ENCODE data around the gene HDGFL2.
A peak's percentile ranks its signal among the peaks of the same experiment; 100 is the strongest.

Gene HDGFL2

DNA sequence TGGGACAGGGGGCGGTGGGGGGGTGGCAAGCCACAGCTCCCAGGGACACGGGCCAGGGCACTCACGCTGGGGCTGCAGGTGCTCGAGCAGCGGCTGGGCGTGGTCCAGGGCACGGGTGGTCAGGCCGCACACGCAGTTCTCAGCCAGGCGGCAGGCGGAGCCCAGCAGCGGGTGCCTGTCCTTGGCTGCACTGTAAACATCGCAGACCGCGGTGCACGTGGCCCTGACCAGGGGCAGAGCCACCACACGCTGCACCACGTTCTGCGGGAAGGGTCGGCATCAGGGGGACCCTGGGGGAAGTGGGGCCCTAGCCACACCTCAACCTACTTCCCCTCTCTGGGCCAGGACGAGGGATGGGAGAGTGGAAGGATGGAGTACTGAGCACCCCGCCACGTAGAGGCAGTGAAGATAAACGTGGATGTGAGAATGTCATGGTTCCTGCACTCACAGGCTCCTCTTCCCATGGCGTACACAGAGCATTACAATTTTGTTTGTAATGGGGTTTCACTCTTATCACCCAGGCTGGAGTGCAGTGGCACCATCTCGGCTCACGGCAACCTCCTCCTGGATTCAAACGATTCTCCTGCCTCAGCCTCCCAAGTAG, 59.6 kb downstream of the HDGFL2 start:
- no peak overlapping the region for H3K27ac ChIP-seq
- TF ChIP-seq, protein P1, sequence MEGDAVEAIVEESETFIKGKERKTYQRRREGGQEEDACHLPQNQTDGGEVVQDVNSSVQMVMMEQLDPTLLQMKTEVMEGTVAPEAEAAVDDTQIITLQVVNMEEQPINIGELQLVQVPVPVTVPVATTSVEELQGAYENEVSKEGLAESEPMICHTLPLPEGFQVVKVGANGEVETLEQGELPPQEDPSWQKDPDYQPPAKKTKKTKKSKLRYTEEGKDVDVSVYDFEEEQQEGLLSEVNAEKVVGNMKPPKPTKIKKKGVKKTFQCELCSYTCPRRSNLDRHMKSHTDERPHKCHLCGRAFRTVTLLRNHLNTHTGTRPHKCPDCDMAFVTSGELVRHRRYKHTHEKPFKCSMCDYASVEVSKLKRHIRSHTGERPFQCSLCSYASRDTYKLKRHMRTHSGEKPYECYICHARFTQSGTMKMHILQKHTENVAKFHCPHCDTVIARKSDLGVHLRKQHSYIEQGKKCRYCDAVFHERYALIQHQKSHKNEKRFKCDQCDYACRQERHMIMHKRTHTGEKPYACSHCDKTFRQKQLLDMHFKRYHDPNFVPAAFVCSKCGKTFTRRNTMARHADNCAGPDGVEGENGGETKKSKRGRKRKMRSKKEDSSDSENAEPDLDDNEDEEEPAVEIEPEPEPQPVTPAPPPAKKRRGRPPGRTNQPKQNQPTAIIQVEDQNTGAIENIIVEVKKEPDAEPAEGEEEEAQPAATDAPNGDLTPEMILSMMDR (conservative IDR thresholded peaks at IDR 0.05) = no peak

DNA sequence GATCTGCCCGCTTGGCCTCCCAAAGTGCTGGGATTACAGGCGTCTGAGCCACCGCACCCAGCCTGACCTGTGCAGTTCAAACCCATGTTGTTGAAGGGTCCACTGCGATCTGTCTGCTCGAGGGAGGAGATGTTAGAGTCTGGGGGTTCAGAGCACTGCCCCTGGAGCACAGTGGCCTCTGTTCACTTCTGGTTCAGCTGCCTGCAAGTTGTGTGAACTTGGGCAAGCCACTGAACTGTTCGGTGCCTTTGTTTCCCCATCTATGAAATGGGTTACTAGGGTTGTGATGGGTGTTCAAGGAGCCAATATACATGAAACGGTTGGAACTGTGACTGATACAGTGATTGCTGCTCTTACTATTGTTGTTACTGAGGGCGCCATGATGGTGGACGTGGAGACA, 61.2 kb downstream of the HDGFL2 start:
- TF ChIP-seq, protein P1 (conservative IDR thresholded peaks at IDR 0.05) = no peak
- no peak overlapping the region for H3K27ac ChIP-seq

DNA sequence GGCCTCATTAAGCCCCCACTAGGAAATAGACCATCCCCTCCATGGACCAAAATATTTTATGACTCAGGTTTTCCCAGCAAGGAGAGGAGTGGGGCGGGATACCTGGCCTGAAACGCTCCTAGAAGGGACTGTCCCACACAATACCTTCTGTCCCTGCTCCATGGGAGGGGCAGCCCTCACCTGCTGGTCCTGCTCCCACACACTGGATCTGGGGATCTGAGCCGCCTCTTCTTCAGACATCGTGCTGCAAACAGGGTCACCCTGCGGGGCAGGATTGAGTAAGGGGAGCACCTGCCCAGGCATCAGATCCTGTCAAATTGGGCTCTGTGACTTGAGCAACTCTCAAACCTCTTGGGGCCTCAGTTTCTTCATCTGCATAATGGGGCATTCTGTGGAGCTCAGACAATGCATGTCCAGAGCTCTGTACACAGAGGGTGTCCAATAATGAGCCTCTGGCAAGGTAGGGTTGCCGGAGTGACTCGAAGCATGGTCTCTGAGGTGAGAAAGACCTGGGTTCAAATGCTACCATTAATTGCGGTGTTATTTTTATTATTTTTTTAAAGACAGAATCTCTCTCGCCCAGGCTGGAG, 61.8 kb downstream of the HDGFL2 start:
- TF ChIP-seq, protein P1 (conservative IDR thresholded peaks at IDR 0.05) = no peak
- H3K27ac ChIP-seq = no peak overlapping the region

DNA sequence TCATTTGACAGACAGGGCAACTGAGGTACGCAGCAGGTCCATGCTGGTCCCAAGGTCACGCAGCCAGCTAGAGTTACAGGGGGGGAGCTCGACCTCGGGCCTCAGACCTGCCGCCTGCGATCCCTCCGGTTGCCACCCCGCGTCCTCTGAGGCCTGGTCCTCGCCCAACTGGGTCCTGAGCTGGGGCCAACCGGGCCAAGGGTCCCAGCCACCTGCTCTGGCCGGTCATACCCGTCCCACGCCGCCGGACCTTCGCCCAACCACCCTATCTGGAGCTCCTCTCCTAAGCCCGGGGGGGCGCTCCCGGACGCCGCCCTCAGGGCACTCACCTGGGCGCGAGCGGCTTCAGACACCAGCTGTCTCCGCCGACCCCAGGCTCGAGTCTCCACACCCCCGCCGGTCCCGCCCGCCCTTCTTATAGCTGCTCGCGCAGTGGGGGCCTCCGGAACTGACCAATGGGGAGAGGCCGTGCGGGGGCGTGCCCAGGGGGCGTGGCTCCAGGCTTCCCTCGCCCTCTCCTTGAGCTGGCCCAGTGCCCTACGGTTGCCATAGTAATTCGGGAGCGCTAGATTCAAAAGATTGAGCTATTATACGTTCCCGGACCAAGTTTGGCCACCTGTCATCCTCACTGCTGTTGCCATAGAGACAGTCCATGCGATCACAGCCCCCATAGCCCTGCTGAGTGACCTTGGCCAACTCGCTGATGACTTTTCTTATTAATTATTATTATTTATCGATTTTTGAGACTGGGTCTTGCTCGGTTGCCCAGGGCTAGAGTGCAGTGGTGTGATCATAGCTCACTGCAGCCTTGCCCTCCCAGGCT, 63.0 kb downstream of the HDGFL2 start, which contains the start of gene PLIN5:
Gene PLIN5, minus strand, starts transcription at position 389 of the 823 bp plus-strand sequence. CDS start 1,150 bp downstream, outside the sequence.
- H3K27ac ChIP-seq = no peak within 1 kb of the TSS
- TF ChIP-seq, protein P1 (conservative IDR thresholded peaks at IDR 0.05) = no peak

DNA sequence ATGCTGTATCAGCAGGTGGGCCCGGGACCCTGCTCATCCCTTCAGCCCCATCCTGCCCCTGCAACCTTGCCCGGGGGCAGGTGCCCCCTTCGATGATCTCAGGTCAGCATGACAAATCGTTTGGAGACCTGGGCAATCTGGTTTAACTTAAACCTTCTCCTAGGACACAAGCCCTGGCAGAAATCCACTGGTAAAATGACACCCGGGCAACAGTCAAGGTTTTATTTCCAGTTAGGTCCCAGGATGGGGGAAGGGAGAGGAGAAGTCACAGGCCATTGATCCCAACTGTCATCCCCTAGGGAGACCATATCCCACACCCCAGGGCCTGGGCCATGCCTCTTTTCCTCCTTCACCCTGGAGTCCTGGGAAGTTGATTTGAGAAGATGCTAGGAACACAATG, 64.7 kb downstream of the HDGFL2 start:
- peak overlapping the region; percentile 18; the same call in 1 of the 2 replicates for H3K27ac ChIP-seq
- TF ChIP-seq, protein P1 (conservative IDR thresholded peaks at IDR 0.05) = no peak

DNA sequence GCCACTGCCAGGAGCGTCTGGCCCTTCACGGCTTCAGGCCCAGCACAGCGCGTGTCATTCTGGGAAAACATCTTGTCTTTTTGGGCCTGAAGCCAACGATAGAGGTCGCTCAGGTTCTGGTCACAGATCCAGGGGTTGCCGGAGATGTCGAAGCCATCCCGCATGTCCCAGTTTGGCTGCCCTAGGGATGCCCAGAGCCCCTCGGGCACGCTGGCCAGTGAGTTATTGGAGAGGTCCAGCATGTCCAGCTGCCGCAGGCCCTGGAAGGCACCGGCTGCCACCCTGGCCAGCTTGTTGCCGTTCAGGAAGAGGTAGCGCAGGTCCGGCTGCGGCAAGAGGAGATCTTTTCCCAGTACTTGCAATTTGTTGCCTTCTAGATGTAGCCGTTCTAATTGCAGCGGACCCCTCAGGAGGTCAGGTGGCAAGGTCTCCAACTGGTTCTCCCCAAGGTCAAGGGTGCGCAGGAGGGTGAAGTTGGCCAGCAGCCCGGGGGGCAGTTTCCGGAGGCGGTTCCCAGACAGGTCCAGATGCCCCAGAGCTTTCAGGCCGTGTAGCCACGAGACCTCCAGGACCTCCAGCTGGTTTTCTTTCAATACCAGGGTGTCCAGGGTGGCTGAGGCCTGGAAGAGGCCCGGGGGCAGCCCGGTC, 66.0 kb downstream of the HDGFL2 start:
- no peak overlapping the region for H3K27ac ChIP-seq
- TF ChIP-seq, protein P1 (conservative IDR thresholded peaks at IDR 0.05) = no peak

DNA sequence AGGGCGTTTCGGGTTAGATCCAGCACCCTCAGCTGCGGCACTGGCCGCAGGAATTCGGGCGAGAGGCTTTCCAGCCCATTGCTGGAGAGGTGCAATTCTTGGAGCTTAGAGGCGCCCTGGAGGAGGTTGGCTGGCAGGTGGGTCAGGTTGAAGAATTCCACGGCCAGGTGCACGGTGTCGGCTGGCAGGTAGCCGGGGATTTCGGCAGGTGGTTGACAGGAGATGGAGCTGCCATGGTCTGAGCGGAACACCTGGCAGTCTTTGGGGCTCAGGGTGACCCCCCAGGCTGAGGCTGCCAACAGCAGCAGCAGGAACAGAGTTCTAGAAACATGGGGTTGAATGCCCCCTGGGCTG, 66.5 kb downstream of the HDGFL2 start:
- TF ChIP-seq, protein P1 (conservative IDR thresholded peaks at IDR 0.05) = no peak
- no peak overlapping the region for H3K27ac ChIP-seq
